GM12801 (cell line): Measurements from ENCODE around the gene RGSL1.

Experiments
- CTCF ChIP-seq: IDR thresholded peaks from one replicate; pipeline ENCODE4 v1.5.1; 2011; ENCODE audit warnings: control low read depth; ENCODE audit not compliant: insufficient read length; ENCODE audit errors: extremely low read depth

Gene RGSL1

GRCh38 chr1:182575540-182576149, 125.7 kb downstream of the RGSL1 start:
- TF ChIP-seq CTCF = no peak

GRCh38 chr1:182580736-182581135, 130.8 kb downstream of the RGSL1 start:
- no peak for TF ChIP-seq CTCF

GRCh38 chr1:182584746-182585145, 134.8 kb downstream of the RGSL1 start:
- no peak for TF ChIP-seq CTCF

- TF ChIP-seq CTCF = no peak
These were observed 136.4 kb downstream of the RGSL1 start for GRCh38 chr1:182586380-182586779.

GRCh38 chr1:182587093-182587492, 137.1 kb downstream of the RGSL1 start:
- TF ChIP-seq CTCF = no peak

GRCh38 chr1:182587666-182588499, 137.9 kb downstream of the RGSL1 start:
- no peak for TF ChIP-seq CTCF

- TF ChIP-seq CTCF = no peak
These were observed 138.8 kb downstream of the RGSL1 start, which contains the start of gene RNASEL for GRCh38 chr1:182588500-182589396. Gene RNASEL (minus strand): TSS chr1:182589256. CDS start chr1:182586806, 2,450 bp downstream.
